HCT116 (cell line): ENCODE data around the gene KDM2B. TPM values are rescaled to one million over a fixed set of nuclear protein-coding genes. Genes with fewer than 3 reads are reported as not detected.

Experiments
- ATAC-seq: fragments of 200-7000 bp; cut with Tn5 transposase; 2 replicates; pipeline ENCODE4 v1.9.1; 2020; ENCODE audit warnings: mild to moderate bottlenecking, moderate library complexity
- BruUV-seq: library from RNA; stranded (reverse); fragments of 400-500 nt; replicated peaks from 2 replicates; lab custom pipeline; 2021; lab: Mats Ljungman, UMichigan
- CTCF ChIA-PET: fragments of 300-600 bp; sonication (Branson Sonifier 250); formaldehyde crosslinking; loops from one replicate; lab custom pipeline; 2021; ENCODE audit warnings: antibody characterized with exemption; lab: Charles Lee
- POLR2A ChIA-PET: fragments of 300-600, 350-600 bp; sonication (Branson Sonifier 250); formaldehyde crosslinking; loops from one replicate; lab custom pipeline; 2021; ENCODE audit warnings: antibody characterized with exemption; lab: Charles Lee
- RAD21 ChIA-PET, 2 experiments: fragments of 300-600 bp; sonication (Branson Sonifier 250); formaldehyde crosslinking; loops; one replicate each; lab custom pipeline; 2023; ENCODE audit warnings: low total read pairs in 2 of 2; ENCODE audit not compliant: uncharacterized antibody in 2 of 2, unreplicated experiment in 2 of 2, low non-redundant PET in 1 of 2; lab: Charles Lee
- DNase-seq: peaks from one replicate; pipeline ENCODE4 v3.0.0-alpha.2; 2010; ENCODE audit warnings: low read depth, low spot score
- H2AFZ ChIP-seq: fragments of 200-600 bp; shearing (Covaris generic), sonication (generic); 2 replicates; pipeline ENCODE4 v1.6.1; 2017; ENCODE audit warnings: low read depth, mixed run types, mixed read lengths, antibody characterized with exemption, low read length; ENCODE audit not compliant: poor library complexity, severe bottlenecking
- H3K27ac ChIP-seq: 2 replicates; pipeline ENCODE4 v1.5.1; 2012; ENCODE audit warnings: low read depth, low read length
- H3K27me3 ChIP-seq: fragments of 200-600 bp; sonication (generic); 2 replicates; pipeline ENCODE4 v1.6.1; 2016; ENCODE audit warnings: mixed run types, low read length, mixed read lengths; ENCODE audit not compliant: insufficient read depth
- H3K36me3 ChIP-seq, 2 experiments: fragments of 200-500 bp in 1 of 2; fragments of 200-600 bp in 1 of 2; sonication (Bioruptor generic) in 1 of 2; sonication (generic) in 1 of 2; 2 replicates each; pipeline versions ENCODE4 v1.5.1 to v1.6.1; 2014 to 2016; ENCODE audit warnings: low read length in 2 of 2, inconsistent platforms in 1 of 2, mixed read lengths in 1 of 2, mixed run types in 1 of 2; ENCODE audit not compliant: insufficient read depth in 2 of 2, control insufficient read depth in 1 of 2
- H3K4me1 ChIP-seq, 2 experiments: fragments of 200-600 bp in 1 of 2; sonication (generic) in 1 of 2; 2 replicates each; pipeline versions ENCODE4 v1.5.1 to v1.6.1; 2012 to 2017; ENCODE audit warnings: low read length in 2 of 2, inconsistent platforms in 1 of 2, mild to moderate bottlenecking in 1 of 2, mixed read lengths in 1 of 2, mixed run types in 1 of 2, moderate library complexity in 1 of 2; ENCODE audit not compliant: insufficient read depth in 2 of 2, control insufficient read depth in 1 of 2
- H3K4me2 ChIP-seq: fragments of 200-600 bp; sonication (generic); 2 replicates; pipeline ENCODE4 v1.6.1; 2017; ENCODE audit warnings: mixed run types, low read length, mixed read lengths
- H3K4me3 ChIP-seq, 2 experiments: fragments of 200-600 bp in 1 of 2; sonication (generic) in 1 of 2; replicated peaks in 1 of 2; 2 replicates each; pipeline ENCODE4 v1.5.1; 2011 to 2016; ENCODE audit warnings: low read length in 2 of 2, control low read depth in 1 of 2, low read depth in 1 of 2, mild to moderate bottlenecking in 1 of 2, mixed read lengths in 1 of 2, mixed run types in 1 of 2
- H3K79me2 ChIP-seq: fragments of 200-600 bp; sonication (generic); 2 replicates; pipeline ENCODE4 v1.6.1; 2017; ENCODE audit warnings: mild to moderate bottlenecking, mixed run types, low read length, moderate library complexity, mixed read lengths; ENCODE audit not compliant: insufficient read depth
- H3K9ac ChIP-seq: fragments of 200-600 bp; sonication (generic); 2 replicates; pipeline ENCODE4 v1.6.1; 2016; ENCODE audit warnings: low read length, mixed read lengths
- H3K9me2 ChIP-seq: fragments of 200-600 bp; sonication (generic), shearing (Covaris generic); 2 replicates; pipeline ENCODE4 v1.6.1; 2017; ENCODE audit warnings: mixed run types, mild to moderate bottlenecking, moderate library complexity; ENCODE audit not compliant: insufficient read depth
- H3K9me3 ChIP-seq, 2 experiments: fragments of 200-500 bp in 1 of 2; fragments of 200-600 bp in 1 of 2; sonication (Bioruptor generic) in 1 of 2; sonication (generic) in 1 of 2; 2 replicates each; pipeline ENCODE4 v1.6.1; 2014 to 2017; ENCODE audit warnings: low read length in 2 of 2, mixed read lengths in 2 of 2, inconsistent platforms in 1 of 2, low read depth in 1 of 2, mild to moderate bottlenecking in 1 of 2, mixed run types in 1 of 2, moderate library complexity in 1 of 2; ENCODE audit not compliant: control insufficient read depth in 1 of 2, insufficient read depth in 1 of 2
- H4K20me1 ChIP-seq: fragments of 200-600 bp; sonication (generic), shearing (Covaris generic); 2 replicates; pipeline ENCODE4 v1.6.1; 2017; ENCODE audit warnings: mixed run types, mild to moderate bottlenecking, moderate library complexity; ENCODE audit not compliant: insufficient read depth
- CBX3 ChIP-seq: IDR thresholded peaks from 2 replicates; pipeline ENCODE4 v1.6.1; 2012; ENCODE audit warnings: low read depth
- CEBPB ChIP-seq: IDR thresholded peaks from 2 replicates; pipeline ENCODE4 v1.6.1; 2012; ENCODE audit warnings: low read depth
- POLR2AphosphoS5 ChIP-seq: IDR thresholded peaks from 2 replicates; pipeline ENCODE4 v1.6.1; 2011; ENCODE audit warnings: mild to moderate bottlenecking, low read depth, low read length, moderate library complexity
- RAD21 ChIP-seq: IDR thresholded peaks from 2 replicates; pipeline ENCODE4 v1.6.1; 2012; ENCODE audit warnings: low read depth, mild to moderate bottlenecking
- SRF ChIP-seq: IDR thresholded peaks from 2 replicates; pipeline ENCODE4 v1.6.1; 2012; ENCODE audit warnings: low read depth
- ZFX ChIP-seq: fragments of 450-650 bp; IDR thresholded peaks from 2 replicates; pipeline ENCODE4 v1.6.1; 2017
- intact Hi-C: fragments of 100-400 bp; cut with micrococcal nuclease; formaldehyde crosslinking; loops from 2 replicates; pipeline ENCODE4 v1.10.0; 2022
- total RNA-seq: library from RNA; stranded (reverse); gene quantifications from one replicate; pipeline ENCODE4 v1.2.1, GENCODE V29; 2021; ENCODE audit not compliant: unreplicated experiment
- TF ChIP-seq, protein P1 (sequence below): IDR thresholded peaks from 2 replicates; pipeline ENCODE4 v1.6.1; 2012

Gene KDM2B
- total RNA-seq, 1 experiment from 2014 or later: 36.7 TPM

DNA sequence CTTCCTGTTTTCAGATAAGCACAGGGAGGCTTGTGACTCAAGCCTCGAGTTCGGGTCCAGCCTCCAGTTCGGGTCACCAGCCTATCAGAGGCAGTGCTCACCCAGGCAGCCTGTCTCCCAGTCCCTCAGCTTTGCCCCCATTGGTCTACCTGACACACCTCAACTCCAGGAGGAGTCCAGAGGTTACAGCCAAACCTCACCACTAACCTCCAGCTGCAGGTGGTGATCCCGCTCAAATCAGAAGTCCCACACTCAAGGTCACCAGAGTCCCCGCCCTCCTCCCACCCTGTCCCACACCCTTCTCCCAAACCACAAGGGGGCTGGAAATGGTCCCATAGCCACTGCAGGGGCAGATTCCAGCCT lies 42.1 kb downstream of the KDM2B start:
- H3K4me1 ChIP-seq: peaks cover 13 to 35% of the 10 kb centered on the region in 2 experiments; a peak in 3 of 4 replicates
- BruUV-seq: no TSS peak
- peak overlapping the region; percentile 1 for H2AFZ ChIP-seq
- intact Hi-C loops: no loop called here
- H3K36me3 ChIP-seq: no peaks in the 10 kb centered on the region
- DNase-seq: peak; percentile 75
- TF ChIP-seq POLR2AphosphoS5 (peak; percentile 60), RAD21 (no peak), CBX3 (0 out of 2 replicates have a peak, but pooled peaks have one; percentile 39)
- TF ChIP-seq, protein P1, sequence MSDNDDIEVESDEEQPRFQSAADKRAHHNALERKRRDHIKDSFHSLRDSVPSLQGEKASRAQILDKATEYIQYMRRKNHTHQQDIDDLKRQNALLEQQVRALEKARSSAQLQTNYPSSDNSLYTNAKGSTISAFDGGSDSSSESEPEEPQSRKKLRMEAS: peak; percentile 39; the same call in 1 of the 2 replicates
- TF ChIP-seq, all 23 proteins: peak for 3
- Histone ChIP-seq H3K79me2 (no peaks in the 10 kb centered on the region), H3K4me3 (peak overlapping the region; percentile 48 to 69), H3K27me3 (no peaks in the 10 kb centered on the region), H3K9me3 (no peaks in the 10 kb centered on the region), H3K27ac (no peak overlapping the region), H3K9ac (peak overlapping the region; percentile 76), H3K4me2 (peak overlapping the region; percentile 85), H3K9me2 (no peaks in the 10 kb centered on the region), H4K20me1 (no peaks in the 10 kb centered on the region)
- POLR2A ChIA-PET: interaction anchor here (0.5 kb wide), 1 partner anchor 177 kb away, joined by 4 read pairs; no protein-coding TSS in a partner anchor
- RAD21 ChIA-PET: interaction anchor here in 1 of 2 experiments (0.6 to 1.5 kb wide), 2 partner anchors 14 to 141 kb away, joined by 3 to 4 read pairs; no protein-coding TSS in a partner anchor
- CTCF ChIA-PET: interaction anchor here (1.1 to 2.5 kb wide), 3 partner anchors 14 to 256 kb away, joined by 3 to 10 read pairs (median 4); no protein-coding TSS in a partner anchor
- peak; percentile 86 for ATAC-seq

DNA sequence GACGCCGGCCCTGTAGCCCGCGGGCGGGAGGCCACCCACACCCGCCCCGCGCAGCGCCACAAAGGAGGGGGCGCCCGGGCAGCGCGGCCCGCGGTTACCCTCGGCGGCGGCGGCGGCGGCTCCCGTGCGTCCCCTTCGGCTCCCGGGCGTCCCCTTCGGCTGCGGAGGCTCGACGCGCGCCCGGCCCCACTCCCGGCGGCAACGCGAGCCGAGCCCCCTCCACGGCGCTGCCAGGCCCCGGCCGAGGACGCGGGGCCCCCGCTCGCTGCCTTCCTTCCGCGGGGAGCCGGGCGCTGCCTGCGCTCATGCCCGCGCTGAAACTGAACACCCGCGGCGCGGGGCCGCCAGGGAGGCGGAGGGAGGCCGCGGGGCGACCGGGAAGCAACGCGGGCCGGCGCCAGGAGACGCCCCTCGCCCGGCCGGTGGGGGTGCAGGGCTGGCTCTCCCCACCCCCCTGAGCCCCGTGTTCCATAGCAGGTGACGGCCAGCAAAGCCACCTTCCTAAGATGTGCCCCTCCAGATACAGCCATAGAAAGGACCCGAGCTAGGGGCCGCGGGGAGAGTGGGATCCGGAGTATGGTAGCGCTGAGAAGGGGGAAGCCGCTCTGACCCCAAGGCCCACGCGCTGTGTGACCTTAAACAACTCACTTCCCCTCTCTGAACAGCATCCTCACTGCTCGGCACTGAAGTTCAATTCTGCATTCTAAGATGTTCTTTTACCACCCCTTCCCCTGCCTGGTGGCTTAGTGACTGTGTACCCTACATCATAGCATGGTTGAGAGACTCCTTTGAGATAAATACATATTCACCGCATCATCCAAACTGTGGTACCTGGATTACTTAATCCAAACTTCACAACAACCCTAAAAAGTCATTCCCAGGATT lies 42.8 kb downstream of the KDM2B start:
- BruUV-seq: no TSS peak
- CTCF ChIA-PET: interaction anchor here (1.1 to 2.5 kb wide), 3 partner anchors 15 to 257 kb away, joined by 3 to 10 read pairs (median 4); no protein-coding TSS in a partner anchor
- intact Hi-C loops: no loop called here

More for the DNA sequence above, 42.8 kb downstream of the KDM2B start:
- no peaks in the 10 kb centered on the region for H3K9me3 ChIP-seq
- peaks cover 13 to 34% of the 10 kb centered on the region in 2 experiments; a peak in 3 of 4 replicates for H3K4me1 ChIP-seq
- TF ChIP-seq SRF: no peak
- TF ChIP-seq ZFX: peak; percentile 42; the same call in 1 of the 2 replicates
- no peak for TF ChIP-seq CEBPB
- ChIA-PET POLR2A (interaction anchor here (0.5 kb wide), 1 partner anchor 177 kb away, joined by 4 read pairs; no protein-coding TSS in a partner anchor), RAD21 (interaction anchor here in 1 of 2 experiments (0.6 to 1.5 kb wide), 2 partner anchors 14 to 141 kb away, joined by 3 to 4 read pairs; no protein-coding TSS in a partner anchor)
- no peaks in the 10 kb centered on the region for H3K9me2 ChIP-seq
- H3K27ac ChIP-seq: peak overlapping the region; percentile 88
- peak overlapping the region; percentile 1 for H2AFZ ChIP-seq
- ATAC-seq (peak; percentile 19), DNase-seq (no peak)
- H3K4me2 ChIP-seq: peak overlapping the region; percentile 85
- peak overlapping the region; percentile 76 for H3K9ac ChIP-seq
- H3K36me3 ChIP-seq: no peaks in the 10 kb centered on the region
- H3K27me3 ChIP-seq: no peaks in the 10 kb centered on the region
- H4K20me1 ChIP-seq: no peaks in the 10 kb centered on the region
- H3K79me2 ChIP-seq: no peaks in the 10 kb centered on the region
- peak overlapping the region; percentile 48 to 69 for H3K4me3 ChIP-seq
